H1 (cell line): ENCODE measurements around the gene SMIM1. TPM values are rescaled to one million over a fixed set of nuclear protein-coding genes. Genes with fewer than 3 reads are reported as not detected.

Experiments used
- MAFK ChIP-seq: IDR thresholded peaks from 2 replicates; pipeline ENCODE4 v1.6.1; 2012; ENCODE audit warnings: low read depth, mild to moderate bottlenecking, improper control_type of control experiment, low read length
- SIRT6 ChIP-seq: IDR thresholded peaks from one replicate; pipeline ENCODE4 v1.7.1; 2012; ENCODE audit warnings: low read length, inconsistent platforms
- SIX5 ChIP-seq: IDR thresholded peaks from 2 replicates; pipeline ENCODE4 v1.6.1; 2011; ENCODE audit warnings: mild to moderate bottlenecking, low read depth, low read length
- polyA plus RNA-seq, 7 experiments: library from polyadenylated mRNA; depleted of rRNA in 3 of 7; stranded (reverse) in 5 of 7; unstranded in 2 of 7; fragments of >200 nt in 5 of 7; fragments of 200-250 nt in 2 of 7; gene quantifications; 1 replicate in 5 of 7; 2 replicates in 1 of 7; 4 replicates in 1 of 7; pipeline versions ENCODE4 v1.2.1 to v1.2.3, GENCODE V29; 2011 to 2013; ENCODE audit warnings: missing spikeins in 2 of 7, mixed read lengths in 2 of 7
- total RNA-seq: library from RNA; stranded (reverse); fragmentation: NEBNext Ultra II Directional; extraction: Animal tissue kit (Norgen Biotek cat#: 25700); gene quantifications from 2 replicates; pipeline ENCODE4 v1.2.1, GENCODE V29; 2021

SMIM1 gene
- total and polyA plus RNA-seq, 2 of the 8 experiments (the other 6 are each of a cell fraction or from before 2014, with no cell fraction given), result 7.7 to 9.7 TPM

DNA sequence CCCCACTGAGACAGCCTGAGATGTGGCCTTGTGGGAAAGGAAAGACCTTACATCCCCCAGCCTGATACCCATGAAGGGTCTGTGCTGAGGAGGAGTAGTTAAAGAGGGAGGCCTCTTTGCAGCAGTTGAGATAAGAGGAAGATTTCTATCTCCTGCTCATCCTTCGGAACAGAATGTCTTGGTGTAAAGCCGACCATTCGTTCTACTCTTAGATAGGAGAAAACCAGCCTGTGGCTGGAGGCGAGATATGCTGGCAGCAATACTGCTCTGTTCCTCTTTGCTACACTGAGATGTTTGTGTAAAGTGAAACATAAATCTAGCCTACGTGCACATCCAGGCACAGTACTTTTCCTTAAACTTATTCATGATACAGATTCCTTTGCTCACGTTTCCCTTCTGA is 21.8 kb upstream of the SMIM1 start (continued):
- TF ChIP-seq SIRT6 (no peak), MAFK (no peak), SIX5 (no peak)
